ENCODE data around the gene GYS2.
A peak's percentile ranks its signal among the peaks of the same experiment; 100 is the strongest.

Gene GYS2

DNA sequence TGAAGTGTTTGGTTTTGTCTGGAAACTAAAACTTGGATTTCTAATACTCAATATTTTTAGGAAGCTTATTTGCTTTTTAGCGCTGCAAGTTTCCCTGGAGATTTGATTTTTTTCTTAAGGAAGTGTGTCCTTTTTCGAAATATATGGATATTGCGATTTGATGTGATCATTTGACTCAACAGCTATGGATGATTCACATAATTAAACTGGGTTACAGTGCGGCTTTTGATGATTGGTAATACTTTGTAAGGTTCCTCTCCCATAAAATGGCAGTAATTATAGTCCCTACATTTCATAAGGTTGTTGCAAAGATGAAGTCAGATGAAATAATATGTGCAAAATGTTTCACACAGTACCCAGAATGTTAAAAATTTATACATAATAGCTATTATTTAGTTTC, 39.9 kb upstream of the GYS2 start:
- no peak for DNase-seq (ENCODE audit: low read depth)
- H3K4me3 ChIP-seq (replicated peaks; ENCODE audit: low read depth, low read length), result no peak overlapping the region
- TF ChIP-seq, protein P1, sequence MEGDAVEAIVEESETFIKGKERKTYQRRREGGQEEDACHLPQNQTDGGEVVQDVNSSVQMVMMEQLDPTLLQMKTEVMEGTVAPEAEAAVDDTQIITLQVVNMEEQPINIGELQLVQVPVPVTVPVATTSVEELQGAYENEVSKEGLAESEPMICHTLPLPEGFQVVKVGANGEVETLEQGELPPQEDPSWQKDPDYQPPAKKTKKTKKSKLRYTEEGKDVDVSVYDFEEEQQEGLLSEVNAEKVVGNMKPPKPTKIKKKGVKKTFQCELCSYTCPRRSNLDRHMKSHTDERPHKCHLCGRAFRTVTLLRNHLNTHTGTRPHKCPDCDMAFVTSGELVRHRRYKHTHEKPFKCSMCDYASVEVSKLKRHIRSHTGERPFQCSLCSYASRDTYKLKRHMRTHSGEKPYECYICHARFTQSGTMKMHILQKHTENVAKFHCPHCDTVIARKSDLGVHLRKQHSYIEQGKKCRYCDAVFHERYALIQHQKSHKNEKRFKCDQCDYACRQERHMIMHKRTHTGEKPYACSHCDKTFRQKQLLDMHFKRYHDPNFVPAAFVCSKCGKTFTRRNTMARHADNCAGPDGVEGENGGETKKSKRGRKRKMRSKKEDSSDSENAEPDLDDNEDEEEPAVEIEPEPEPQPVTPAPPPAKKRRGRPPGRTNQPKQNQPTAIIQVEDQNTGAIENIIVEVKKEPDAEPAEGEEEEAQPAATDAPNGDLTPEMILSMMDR (IDR thresholded peaks at IDR 0.05; ENCODE audit: low read length, missing control alignments), result no peak

DNA sequence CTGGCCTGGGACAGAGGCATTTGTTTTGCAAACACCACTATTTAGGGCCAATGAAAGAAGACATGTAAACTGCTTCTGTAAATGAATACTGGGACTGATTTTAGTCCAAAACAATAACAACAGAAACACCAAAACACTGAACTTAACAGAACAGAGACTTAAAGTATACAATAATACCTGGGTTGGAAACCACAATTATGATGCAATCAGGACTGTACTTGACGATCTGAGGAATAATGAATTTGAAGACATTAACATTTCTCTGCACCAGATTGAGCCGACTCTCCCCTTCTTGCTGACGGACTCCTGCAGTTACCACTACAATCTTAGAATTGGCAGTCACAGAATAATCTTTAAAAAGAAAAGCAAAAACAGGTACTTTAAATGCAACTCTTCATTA, 39.1 kb upstream of the GYS2 start:
- H3K4me3 ChIP-seq (replicated peaks; ENCODE audit: low read depth, low read length), result no peak overlapping the region
- TF ChIP-seq, protein P1 (IDR thresholded peaks at IDR 0.05; ENCODE audit: low read length, missing control alignments), result no peak

DNA sequence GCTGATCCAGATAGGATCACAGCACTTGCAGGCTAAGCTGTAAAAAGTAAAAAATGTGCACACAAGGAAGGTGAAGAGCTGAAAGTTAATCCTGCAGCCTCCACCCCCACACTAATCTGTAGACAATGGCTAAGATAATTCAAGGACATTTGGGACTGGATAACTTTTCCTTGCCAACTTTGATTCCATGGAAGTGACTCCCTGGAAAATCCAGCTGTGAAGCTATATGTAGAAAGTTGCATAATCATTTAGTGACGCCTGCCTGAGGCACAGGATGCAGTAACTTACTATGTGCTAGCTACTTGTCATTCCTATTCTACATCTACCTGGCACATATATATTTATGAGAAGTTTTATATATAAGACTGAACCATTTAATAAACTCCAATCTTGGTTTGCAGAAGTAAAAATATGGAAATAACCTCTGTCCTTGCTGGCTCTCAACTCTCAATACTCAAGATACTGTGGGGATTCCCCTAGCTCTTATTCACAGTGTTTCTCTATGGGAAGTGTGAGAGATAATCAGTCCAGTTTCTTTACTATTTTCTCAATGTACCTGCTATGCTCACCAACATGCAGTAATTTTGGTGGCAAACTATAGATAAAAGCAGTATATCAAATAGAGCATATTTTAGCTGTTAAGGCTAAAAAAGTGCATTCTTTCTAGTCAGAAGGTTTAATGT, 38.2 kb upstream of the GYS2 start:
- TF ChIP-seq, protein P1 (IDR thresholded peaks at IDR 0.05; ENCODE audit: low read length, missing control alignments), result no peak
- peak; percentile 67 for DNase-seq (ENCODE audit: low read depth)
- no peak overlapping the region for H3K4me3 ChIP-seq (replicated peaks; ENCODE audit: low read depth, low read length)

More for the DNA sequence above, 39.1 kb upstream of the GYS2 start:
- no peak for DNase-seq (ENCODE audit: low read depth)

DNA sequence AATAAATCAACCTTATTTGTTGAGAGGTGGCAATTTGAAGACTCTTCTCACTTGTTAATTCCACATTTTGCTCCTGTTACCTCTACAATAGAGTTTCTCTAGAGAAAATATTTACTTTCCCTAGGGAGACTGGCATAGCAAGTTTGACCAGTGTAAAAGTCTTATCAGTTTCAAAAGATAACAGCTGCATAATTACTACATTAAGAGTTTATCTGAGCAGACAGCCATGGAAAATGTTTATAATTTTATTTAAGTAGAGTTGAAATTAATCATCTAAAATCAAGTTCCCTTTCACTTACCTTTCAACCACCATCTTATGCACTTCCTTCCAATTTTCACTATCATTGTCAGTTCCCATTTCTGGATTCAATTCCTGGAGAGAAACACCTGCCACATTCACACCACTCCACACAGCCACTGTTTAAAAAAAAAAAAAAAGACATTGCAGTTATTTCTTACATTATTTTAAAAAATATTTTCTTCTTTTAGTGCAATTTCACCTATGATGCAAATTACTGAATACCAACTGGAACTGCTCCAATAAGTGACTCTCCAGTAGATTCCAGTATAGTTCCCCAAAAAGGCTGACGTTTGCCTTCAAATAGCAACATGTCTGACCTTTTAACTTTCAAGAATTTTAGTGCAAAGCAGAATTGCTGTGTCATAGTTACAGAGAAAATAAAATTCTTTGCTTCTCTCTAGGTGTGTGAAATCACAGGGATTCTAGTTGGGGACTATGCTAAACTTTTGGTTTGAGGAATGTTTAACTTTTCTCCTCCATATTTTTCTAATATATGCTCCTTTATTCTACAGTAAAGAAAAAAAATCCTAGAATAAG, 33.6 kb upstream of the GYS2 start:
- H3K4me3 ChIP-seq (replicated peaks; ENCODE audit: low read depth, low read length), result no peak overlapping the region
- TF ChIP-seq, protein P1 (IDR thresholded peaks at IDR 0.05; ENCODE audit: low read length, missing control alignments), result no peak
- peak; percentile 46 for DNase-seq (ENCODE audit: low read depth)

DNA sequence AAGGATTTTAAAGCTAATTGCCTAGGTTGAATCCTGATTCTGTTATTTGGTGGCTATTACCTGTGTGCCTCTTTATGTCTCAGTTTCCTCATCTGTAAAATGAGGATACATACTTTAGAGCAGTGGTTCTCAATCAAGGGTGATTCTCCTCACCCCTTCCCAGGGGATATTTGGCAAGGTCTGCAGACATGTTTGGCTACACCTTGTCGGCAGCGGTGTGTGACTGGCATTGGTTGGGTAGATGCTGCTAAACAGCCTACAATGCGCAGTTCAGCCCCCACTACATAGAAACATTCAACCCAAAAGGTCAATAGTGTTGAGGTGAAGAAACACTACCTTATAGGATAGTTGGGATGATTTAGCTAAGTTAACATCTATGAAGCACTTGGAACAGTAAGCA, 29.6 kb upstream of the GYS2 start:
- no peak for DNase-seq (ENCODE audit: low read depth)
- no peak overlapping the region for H3K4me3 ChIP-seq (replicated peaks; ENCODE audit: low read depth, low read length)
- TF ChIP-seq, protein P1 (IDR thresholded peaks at IDR 0.05; ENCODE audit: low read length, missing control alignments), result no peak

DNA sequence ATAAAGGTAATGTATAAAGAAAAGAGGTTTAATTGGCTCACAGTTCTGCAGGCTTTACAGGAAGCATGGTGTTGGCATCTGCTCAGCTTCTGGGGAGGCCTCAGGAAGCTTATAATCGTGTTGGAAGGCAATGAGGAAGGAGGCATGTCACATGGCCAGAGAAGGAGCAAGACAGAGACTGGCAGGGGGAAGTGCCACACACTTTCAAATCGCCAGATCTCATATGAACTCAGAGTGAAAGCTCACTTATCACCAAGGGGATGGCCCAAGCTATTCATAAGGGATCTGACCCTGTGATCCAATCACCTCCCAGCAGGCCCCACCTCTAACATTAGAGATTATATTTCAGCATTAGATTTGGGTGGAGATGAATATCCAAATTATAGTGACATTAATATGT, 26.7 kb upstream of the GYS2 start:
- no peak for DNase-seq (ENCODE audit: low read depth)
- TF ChIP-seq, protein P1 (IDR thresholded peaks at IDR 0.05; ENCODE audit: low read length, missing control alignments), result no peak
- no peak overlapping the region for H3K4me3 ChIP-seq (replicated peaks; ENCODE audit: low read depth, low read length)
